Measurements from ENCODE around the gene MAP1LC3B.

Gene MAP1LC3B

DNA sequence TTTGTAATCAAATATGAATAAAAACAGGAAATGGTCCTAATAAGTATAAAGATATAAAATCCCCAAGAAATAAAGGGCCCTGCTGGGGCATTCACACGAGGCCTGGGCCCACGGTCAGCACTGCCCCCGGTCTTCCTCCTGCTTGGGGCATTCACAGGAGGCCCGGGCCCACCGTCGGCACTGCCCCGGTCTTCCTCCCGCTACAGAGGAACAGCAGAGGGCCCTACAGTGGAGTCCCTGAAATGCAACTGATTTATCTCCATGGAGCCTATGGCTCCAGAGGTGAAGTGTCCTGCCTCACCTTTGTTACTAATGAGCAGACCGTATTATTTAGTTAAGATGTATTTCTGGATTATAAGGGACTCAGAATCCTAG, 46.5 kb downstream of the MAP1LC3B start:
- H3K4me3 ChIP-seq (ENCODE audit: low read depth, low read length), result no peak overlapping the region
- TF ChIP-seq, protein P1, sequence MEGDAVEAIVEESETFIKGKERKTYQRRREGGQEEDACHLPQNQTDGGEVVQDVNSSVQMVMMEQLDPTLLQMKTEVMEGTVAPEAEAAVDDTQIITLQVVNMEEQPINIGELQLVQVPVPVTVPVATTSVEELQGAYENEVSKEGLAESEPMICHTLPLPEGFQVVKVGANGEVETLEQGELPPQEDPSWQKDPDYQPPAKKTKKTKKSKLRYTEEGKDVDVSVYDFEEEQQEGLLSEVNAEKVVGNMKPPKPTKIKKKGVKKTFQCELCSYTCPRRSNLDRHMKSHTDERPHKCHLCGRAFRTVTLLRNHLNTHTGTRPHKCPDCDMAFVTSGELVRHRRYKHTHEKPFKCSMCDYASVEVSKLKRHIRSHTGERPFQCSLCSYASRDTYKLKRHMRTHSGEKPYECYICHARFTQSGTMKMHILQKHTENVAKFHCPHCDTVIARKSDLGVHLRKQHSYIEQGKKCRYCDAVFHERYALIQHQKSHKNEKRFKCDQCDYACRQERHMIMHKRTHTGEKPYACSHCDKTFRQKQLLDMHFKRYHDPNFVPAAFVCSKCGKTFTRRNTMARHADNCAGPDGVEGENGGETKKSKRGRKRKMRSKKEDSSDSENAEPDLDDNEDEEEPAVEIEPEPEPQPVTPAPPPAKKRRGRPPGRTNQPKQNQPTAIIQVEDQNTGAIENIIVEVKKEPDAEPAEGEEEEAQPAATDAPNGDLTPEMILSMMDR (IDR thresholded peaks at IDR 0.05; ENCODE audit: insufficient read depth, low read depth, low read length, missing control alignments), result no peak
- DNase-seq (ENCODE audit: low read depth), result no peak

DNA sequence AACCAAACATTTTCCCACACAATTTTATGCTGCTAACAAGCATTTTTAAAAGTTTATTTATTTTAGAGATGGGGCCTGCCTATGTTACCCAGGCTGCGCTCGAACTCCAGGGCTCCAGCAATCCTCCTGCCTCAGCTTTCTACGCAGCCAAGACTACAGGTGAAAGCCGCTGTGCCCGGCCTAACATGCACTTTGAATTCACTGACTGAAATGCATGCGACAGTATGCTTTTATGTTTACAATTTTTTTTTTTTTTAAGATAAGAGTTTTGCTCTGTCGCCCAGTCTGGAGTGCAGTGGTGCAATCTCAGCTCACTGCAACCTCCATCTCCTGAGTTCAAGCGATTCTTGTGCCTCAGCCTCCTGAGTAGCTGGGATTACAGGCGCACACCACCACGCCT, 47.8 kb downstream of the MAP1LC3B start:
- H3K4me3 ChIP-seq (ENCODE audit: low read depth, low read length), result no peak overlapping the region
- TF ChIP-seq, protein P1 (IDR thresholded peaks at IDR 0.05; ENCODE audit: insufficient read depth, low read depth, low read length, missing control alignments), result no peak
- DNase-seq (ENCODE audit: low read depth), result no peak

DNA sequence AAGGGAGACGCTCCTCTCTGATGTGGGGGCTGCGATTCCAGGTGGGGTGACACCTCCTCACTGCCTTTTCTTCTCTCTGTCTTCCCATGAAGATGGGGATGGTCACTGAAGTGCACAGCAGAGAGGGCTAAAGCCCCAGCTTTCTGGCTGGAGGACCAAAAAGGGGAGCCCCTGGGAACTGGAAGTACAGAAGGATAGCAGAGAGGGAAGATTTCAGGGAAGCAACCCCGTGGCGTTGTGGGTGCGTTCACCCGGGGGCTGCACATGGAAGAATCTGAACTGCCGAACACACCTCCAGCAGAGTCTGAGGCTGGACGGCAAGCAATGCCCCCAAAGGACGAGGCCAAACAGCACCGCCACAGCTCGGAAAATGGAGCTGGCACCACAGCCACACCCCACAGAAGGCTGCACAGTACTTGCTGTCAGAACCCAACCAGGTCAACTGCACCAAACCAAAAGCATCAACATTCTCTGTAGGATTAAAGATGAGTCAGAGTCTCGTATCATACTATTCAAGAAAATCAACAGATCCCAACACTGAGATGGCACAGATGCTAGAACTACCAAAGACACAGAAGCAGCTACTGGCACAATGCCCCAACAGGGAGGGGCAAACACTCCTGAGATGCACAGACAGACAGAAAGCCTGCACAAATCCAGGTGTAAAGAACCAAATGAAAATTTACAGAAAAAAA, 49.9 kb downstream of the MAP1LC3B start:
- TF ChIP-seq, protein P1 (IDR thresholded peaks at IDR 0.05; ENCODE audit: insufficient read depth, low read depth, low read length, missing control alignments), result no peak
- no peak for DNase-seq (ENCODE audit: low read depth)
- no peak overlapping the region for H3K4me3 ChIP-seq (ENCODE audit: low read depth, low read length)

DNA sequence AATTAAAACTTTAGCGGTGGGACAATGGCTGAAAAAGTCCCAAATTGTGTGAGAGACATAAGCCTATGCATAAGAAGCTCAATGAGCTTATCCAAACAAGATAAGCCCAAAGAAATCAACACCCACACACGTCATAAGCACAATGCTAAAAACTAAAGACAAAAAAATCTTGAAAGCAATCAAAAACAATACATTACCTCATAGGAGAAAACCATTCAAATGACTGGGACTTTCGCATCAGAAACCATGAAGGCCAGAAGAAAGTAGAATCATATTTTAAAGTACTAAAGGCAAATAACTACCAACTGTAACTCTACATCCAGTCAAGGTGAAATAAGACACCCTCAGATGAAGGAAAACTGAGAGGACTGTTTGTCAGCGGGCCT, 50.4 kb downstream of the MAP1LC3B start:
- TF ChIP-seq, protein P1 (IDR thresholded peaks at IDR 0.05; ENCODE audit: insufficient read depth, low read depth, low read length, missing control alignments), result no peak
- DNase-seq (ENCODE audit: low read depth), result no peak
- H3K4me3 ChIP-seq (ENCODE audit: low read depth, low read length), result no peak overlapping the region

DNA sequence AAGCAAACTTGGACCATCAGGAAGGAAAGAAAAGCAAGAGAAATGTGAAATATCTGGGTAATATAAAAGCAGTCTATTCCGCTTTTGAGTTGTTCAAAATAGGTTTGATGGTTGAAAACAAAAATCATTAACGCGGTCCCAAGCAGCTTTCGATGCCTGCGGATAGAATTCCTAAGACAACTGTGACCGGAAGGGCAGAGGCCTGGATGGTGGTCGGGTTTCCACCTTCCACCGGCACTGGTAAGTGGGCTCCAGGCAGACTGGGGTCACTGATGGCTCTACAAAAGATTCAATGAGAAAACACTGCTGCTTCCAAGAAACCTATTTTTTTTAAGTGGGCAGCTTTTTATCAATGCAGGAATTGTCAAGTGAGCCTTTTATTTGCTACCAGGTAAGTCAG, 50.9 kb downstream of the MAP1LC3B start:
- TF ChIP-seq, protein P1 (IDR thresholded peaks at IDR 0.05; ENCODE audit: insufficient read depth, low read depth, low read length, missing control alignments), result no peak
- H3K4me3 ChIP-seq (ENCODE audit: low read depth, low read length), result no peak overlapping the region
- no peak for DNase-seq (ENCODE audit: low read depth)

DNA sequence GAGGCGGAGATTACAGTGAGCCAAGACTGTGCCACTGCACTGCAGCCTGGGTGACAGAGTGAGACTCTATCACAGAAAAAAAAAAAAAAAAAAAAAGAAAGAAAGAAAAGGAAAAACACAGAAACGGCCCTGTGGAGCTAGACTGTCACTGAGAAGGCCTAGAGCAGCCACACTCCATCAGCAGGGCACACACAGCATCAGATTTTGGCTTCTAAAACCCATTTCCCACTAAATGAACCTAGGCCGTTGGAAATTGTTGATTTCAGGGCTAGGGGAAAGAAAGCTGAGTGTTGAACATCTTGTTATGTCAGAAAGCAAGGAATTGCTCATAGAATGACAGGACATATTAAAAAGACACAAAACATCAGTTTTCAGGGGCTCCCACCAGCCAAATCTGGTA, 51.8 kb downstream of the MAP1LC3B start:
- no peak overlapping the region for H3K4me3 ChIP-seq (ENCODE audit: low read depth, low read length)
- no peak for DNase-seq (ENCODE audit: low read depth)
- TF ChIP-seq, protein P1 (IDR thresholded peaks at IDR 0.05; ENCODE audit: insufficient read depth, low read depth, low read length, missing control alignments), result no peak

DNA sequence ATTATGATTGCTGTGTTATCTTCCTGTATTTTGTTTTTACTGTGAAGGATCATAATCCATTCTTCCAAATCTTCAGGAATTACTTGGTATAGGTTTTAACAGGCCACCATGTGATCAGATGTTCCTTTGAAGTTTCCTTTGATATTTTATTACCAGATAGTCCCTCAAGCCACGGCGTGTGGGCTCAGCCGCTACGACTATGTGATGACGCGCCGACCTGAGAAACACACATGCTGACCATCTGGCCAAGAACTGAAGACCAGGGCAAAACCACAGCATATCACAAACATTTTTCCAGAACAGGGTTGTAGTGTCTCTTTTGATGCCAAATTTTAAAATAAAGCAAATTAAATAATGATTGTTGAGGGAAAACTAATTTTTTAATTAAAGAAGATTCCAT, 53.4 kb downstream of the MAP1LC3B start:
- DNase-seq (ENCODE audit: low read depth), result no peak
- TF ChIP-seq, protein P1 (IDR thresholded peaks at IDR 0.05; ENCODE audit: insufficient read depth, low read depth, low read length, missing control alignments), result no peak
- H3K4me3 ChIP-seq (ENCODE audit: low read depth, low read length), result no peak overlapping the region
